ENCODE results near the gene PDIA5. TPM values are rescaled to one million over a fixed set of nuclear protein-coding genes. Genes with fewer than 3 reads are reported as not detected.

The PDIA5 gene
- total RNA-seq, 1 experiment from 2014 or later, result 50.8 TPM

GRCh38 chr3:123159926-123160635 lies 93.3 kb downstream of the PDIA5 start:
- Histone ChIP-seq H3K9me3 (ENCODE audit: control insufficient read depth in 1 of 2, insufficient read depth in 1 of 2, low read depth in 1 of 2, low read length in 2 of 2) (no peaks in the 10 kb centered on the region), H3K9me2 (ENCODE audit: insufficient read depth) (no peaks in the 10 kb centered on the region), H3K27me3 (ENCODE audit: insufficient read depth, low read length) (no peaks in the 10 kb centered on the region), H3K27ac (ENCODE audit: low read depth, low read length) (no peak overlapping the region), H3K36me3 (ENCODE audit: control insufficient read depth in 1 of 2, insufficient read depth in 2 of 2, low read length in 2 of 2) (peaks cover 21 to 51% of the 10 kb centered on the region in 2 experiments), H3K9ac (ENCODE audit: low read length) (no peak overlapping the region), H4K20me1 (ENCODE audit: insufficient read depth) (no peaks in the 10 kb centered on the region; the same call in 1 of the 2 replicates), H2AFZ (ENCODE audit: low read depth, low read length, poor library complexity, severe bottlenecking) (no peak overlapping the region), H3K4me3 (replicated peaks in 1 of 2; ENCODE audit: low read depth in 1 of 2, low read length in 2 of 2) (no peak overlapping the region), H3K4me1 (ENCODE audit: control insufficient read depth in 1 of 2, insufficient read depth in 2 of 2, low read length in 2 of 2) (no peaks in the 10 kb centered on the region), H3K79me2 (ENCODE audit: insufficient read depth, low read length) (no peaks in the 10 kb centered on the region), H3K4me2 (ENCODE audit: low read length) (no peak overlapping the region)
- intact Hi-C loops (cut with micrococcal nuclease), result no loop called here
- CTCF ChIA-PET, result no interaction called here
- TF ChIP-seq, protein P1, sequence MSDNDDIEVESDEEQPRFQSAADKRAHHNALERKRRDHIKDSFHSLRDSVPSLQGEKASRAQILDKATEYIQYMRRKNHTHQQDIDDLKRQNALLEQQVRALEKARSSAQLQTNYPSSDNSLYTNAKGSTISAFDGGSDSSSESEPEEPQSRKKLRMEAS (IDR thresholded peaks at IDR 0.05), result no peak
- TF ChIP-seq, protein P2, sequence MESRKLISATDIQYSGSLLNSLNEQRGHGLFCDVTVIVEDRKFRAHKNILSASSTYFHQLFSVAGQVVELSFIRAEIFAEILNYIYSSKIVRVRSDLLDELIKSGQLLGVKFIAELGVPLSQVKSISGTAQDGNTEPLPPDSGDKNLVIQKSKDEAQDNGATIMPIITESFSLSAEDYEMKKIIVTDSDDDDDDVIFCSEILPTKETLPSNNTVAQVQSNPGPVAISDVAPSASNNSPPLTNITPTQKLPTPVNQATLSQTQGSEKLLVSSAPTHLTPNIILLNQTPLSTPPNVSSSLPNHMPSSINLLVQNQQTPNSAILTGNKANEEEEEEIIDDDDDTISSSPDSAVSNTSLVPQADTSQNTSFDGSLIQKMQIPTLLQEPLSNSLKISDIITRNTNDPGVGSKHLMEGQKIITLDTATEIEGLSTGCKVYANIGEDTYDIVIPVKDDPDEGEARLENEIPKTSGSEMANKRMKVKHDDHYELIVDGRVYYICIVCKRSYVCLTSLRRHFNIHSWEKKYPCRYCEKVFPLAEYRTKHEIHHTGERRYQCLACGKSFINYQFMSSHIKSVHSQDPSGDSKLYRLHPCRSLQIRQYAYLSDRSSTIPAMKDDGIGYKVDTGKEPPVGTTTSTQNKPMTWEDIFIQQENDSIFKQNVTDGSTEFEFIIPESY (IDR thresholded peaks at IDR 0.05; ENCODE audit: extremely low read depth, insufficient replicate concordance, low read length), result no peak
- TF ChIP-seq, protein P3, sequence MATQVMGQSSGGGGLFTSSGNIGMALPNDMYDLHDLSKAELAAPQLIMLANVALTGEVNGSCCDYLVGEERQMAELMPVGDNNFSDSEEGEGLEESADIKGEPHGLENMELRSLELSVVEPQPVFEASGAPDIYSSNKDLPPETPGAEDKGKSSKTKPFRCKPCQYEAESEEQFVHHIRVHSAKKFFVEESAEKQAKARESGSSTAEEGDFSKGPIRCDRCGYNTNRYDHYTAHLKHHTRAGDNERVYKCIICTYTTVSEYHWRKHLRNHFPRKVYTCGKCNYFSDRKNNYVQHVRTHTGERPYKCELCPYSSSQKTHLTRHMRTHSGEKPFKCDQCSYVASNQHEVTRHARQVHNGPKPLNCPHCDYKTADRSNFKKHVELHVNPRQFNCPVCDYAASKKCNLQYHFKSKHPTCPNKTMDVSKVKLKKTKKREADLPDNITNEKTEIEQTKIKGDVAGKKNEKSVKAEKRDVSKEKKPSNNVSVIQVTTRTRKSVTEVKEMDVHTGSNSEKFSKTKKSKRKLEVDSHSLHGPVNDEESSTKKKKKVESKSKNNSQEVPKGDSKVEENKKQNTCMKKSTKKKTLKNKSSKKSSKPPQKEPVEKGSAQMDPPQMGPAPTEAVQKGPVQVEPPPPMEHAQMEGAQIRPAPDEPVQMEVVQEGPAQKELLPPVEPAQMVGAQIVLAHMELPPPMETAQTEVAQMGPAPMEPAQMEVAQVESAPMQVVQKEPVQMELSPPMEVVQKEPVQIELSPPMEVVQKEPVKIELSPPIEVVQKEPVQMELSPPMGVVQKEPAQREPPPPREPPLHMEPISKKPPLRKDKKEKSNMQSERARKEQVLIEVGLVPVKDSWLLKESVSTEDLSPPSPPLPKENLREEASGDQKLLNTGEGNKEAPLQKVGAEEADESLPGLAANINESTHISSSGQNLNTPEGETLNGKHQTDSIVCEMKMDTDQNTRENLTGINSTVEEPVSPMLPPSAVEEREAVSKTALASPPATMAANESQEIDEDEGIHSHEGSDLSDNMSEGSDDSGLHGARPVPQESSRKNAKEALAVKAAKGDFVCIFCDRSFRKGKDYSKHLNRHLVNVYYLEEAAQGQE (IDR thresholded peaks at IDR 0.05; ENCODE audit: low read depth), result no peak
- TF ChIP-seq POLR2A (IDR thresholded peaks at IDR 0.05; ENCODE audit: borderline replicate concordance, extremely low read depth, insufficient read depth, insufficient read length) (no peak), TCF7L2 (IDR thresholded peaks at IDR 0.05; ENCODE audit: borderline replicate concordance, extremely low read depth, insufficient read depth, insufficient read length) (no peak), SIN3A (IDR thresholded peaks at IDR 0.05; ENCODE audit: low read depth) (no peak), EGR1 (IDR thresholded peaks at IDR 0.05; ENCODE audit: low read depth) (no peak), POLR2AphosphoS5 (IDR thresholded peaks at IDR 0.05; ENCODE audit: low read depth, low read length) (no peak), ZNF274 (IDR thresholded peaks at IDR 0.05; ENCODE audit: low read depth, low read length) (no peak), SRF (IDR thresholded peaks at IDR 0.05; ENCODE audit: low read depth) (no peak), JUND (IDR thresholded peaks at IDR 0.05) (no peak), ZFX (IDR thresholded peaks at IDR 0.05) (no peak), EZH2 (IDR thresholded peaks at IDR 0.05) (no peak), FOSL1 (IDR thresholded peaks at IDR 0.05; ENCODE audit: low read depth) (no peak)
- TF ChIP-seq, protein P4, sequence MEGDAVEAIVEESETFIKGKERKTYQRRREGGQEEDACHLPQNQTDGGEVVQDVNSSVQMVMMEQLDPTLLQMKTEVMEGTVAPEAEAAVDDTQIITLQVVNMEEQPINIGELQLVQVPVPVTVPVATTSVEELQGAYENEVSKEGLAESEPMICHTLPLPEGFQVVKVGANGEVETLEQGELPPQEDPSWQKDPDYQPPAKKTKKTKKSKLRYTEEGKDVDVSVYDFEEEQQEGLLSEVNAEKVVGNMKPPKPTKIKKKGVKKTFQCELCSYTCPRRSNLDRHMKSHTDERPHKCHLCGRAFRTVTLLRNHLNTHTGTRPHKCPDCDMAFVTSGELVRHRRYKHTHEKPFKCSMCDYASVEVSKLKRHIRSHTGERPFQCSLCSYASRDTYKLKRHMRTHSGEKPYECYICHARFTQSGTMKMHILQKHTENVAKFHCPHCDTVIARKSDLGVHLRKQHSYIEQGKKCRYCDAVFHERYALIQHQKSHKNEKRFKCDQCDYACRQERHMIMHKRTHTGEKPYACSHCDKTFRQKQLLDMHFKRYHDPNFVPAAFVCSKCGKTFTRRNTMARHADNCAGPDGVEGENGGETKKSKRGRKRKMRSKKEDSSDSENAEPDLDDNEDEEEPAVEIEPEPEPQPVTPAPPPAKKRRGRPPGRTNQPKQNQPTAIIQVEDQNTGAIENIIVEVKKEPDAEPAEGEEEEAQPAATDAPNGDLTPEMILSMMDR (IDR thresholded peaks at IDR 0.05 in 2 of 3, conservative IDR thresholded peaks at IDR 0.05 in 1 of 3; ENCODE audit: borderline replicate concordance in 1 of 3, insufficient read depth in 1 of 3, low read depth in 2 of 3, low read length in 2 of 3), result no peak
- TF ChIP-seq, protein P5, sequence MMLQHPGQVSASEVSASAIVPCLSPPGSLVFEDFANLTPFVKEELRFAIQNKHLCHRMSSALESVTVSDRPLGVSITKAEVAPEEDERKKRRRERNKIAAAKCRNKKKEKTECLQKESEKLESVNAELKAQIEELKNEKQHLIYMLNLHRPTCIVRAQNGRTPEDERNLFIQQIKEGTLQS (IDR thresholded peaks at IDR 0.05), result no peak
- DNase-seq (ENCODE audit: low read depth, low spot score), result no peak
- BruUV-seq (replicated peaks), result no TSS peak
- ATAC-seq, result no peak
- POLR2A ChIA-PET, result no interaction called here
- RAD21 ChIA-PET (ENCODE audit: low non-redundant PET in 1 of 2, low total read pairs in 2 of 2, uncharacterized antibody in 2 of 2, unreplicated experiment in 2 of 2), result no interaction called here

Measured in HCT116 (cell line).